H9 (cell line): ENCODE results near the gene MAP3K2. TPM values are rescaled to one million over a fixed set of nuclear protein-coding genes. Genes with fewer than 3 reads are reported as not detected.

Experiments used
- DNase-seq: peaks from one replicate; pipeline ENCODE4 v3.0.0-alpha.2; 2017
- H2AFZ ChIP-seq: one replicate; pipeline ENCODE4 v1.6.1; 2013; ENCODE audit warnings: mild to moderate bottlenecking, low read length, control low read depth, moderate library complexity
- H2AK5ac ChIP-seq: 2 replicates; pipeline ENCODE4 v1.6.1; 2013; ENCODE audit warnings: low read length, control low read depth, mixed read lengths; ENCODE audit not compliant: insufficient read length
- H2BK120ac ChIP-seq: one replicate; pipeline ENCODE4 v1.6.1; 2013; ENCODE audit warnings: low read depth, mild to moderate bottlenecking, low read length, control low read depth, inconsistent platforms; ENCODE audit not compliant: poor library complexity, severe bottlenecking
- H2BK12ac ChIP-seq: 2 replicates; pipeline ENCODE4 v1.6.1; 2013; ENCODE audit warnings: low read length, control low read depth, mixed read lengths, low read depth; ENCODE audit not compliant: insufficient read length
- H2BK15ac ChIP-seq: 2 replicates; pipeline ENCODE4 v1.6.1; 2013; ENCODE audit warnings: low read depth, low read length, control low read depth
- H2BK20ac ChIP-seq: one replicate; pipeline ENCODE4 v1.6.1; 2013; ENCODE audit warnings: low read depth, mild to moderate bottlenecking, low read length, control low read depth, inconsistent platforms; ENCODE audit not compliant: poor library complexity, severe bottlenecking
- H2BK5ac ChIP-seq: 2 replicates; pipeline ENCODE4 v1.6.1; 2013; ENCODE audit warnings: low read length, control low read depth, mixed read lengths; ENCODE audit not compliant: insufficient read length
- H3K14ac ChIP-seq: 2 replicates; pipeline ENCODE4 v1.6.1; 2013; ENCODE audit warnings: low read length, control low read depth; ENCODE audit not compliant: insufficient read depth
- H3K18ac ChIP-seq: 2 replicates; pipeline ENCODE4 v1.6.1; 2013; ENCODE audit warnings: low read depth, mild to moderate bottlenecking, mixed read lengths, low read length, control low read depth; ENCODE audit not compliant: insufficient read length
- H3K23ac ChIP-seq: 2 replicates; pipeline ENCODE4 v1.6.1; 2013; ENCODE audit warnings: low read length, control low read depth, mixed read lengths, low read depth; ENCODE audit not compliant: insufficient read length
- H3K23me2 ChIP-seq: 2 replicates; pipeline ENCODE4 v1.6.1; 2013; ENCODE audit warnings: low read depth, mild to moderate bottlenecking, mixed read lengths, low read length, control low read depth; ENCODE audit not compliant: insufficient read length, poor library complexity, severe bottlenecking
- H3K27ac ChIP-seq: 2 replicates; pipeline ENCODE4 v1.5.1; 2013; ENCODE audit warnings: low read length, control low read depth, mixed read lengths, low read depth; ENCODE audit not compliant: insufficient read length
- H3K27me3 ChIP-seq: 2 replicates; pipeline ENCODE4 v1.6.1; 2013; ENCODE audit warnings: low read length, control low read depth, inconsistent platforms; ENCODE audit not compliant: insufficient read depth
- H3K4ac ChIP-seq: 2 replicates; pipeline ENCODE4 v1.6.1; 2013; ENCODE audit warnings: low read depth, mild to moderate bottlenecking, control low read depth, inconsistent platforms, low read length, moderate library complexity
- H3K4me1 ChIP-seq: 2 replicates; pipeline ENCODE4 v1.6.1; 2013; ENCODE audit warnings: low read length, control low read depth, inconsistent platforms; ENCODE audit not compliant: insufficient read depth
- H3K4me2 ChIP-seq: 2 replicates; pipeline ENCODE4 v1.6.1; 2013; ENCODE audit warnings: low read length, control low read depth, mixed read lengths; ENCODE audit not compliant: insufficient read length, insufficient read depth
- H3K56ac ChIP-seq: 2 replicates; pipeline ENCODE4 v1.6.1; 2013; ENCODE audit warnings: low read depth, mild to moderate bottlenecking, mixed read lengths, low read length, control low read depth; ENCODE audit not compliant: insufficient read length
- H3K79me1 ChIP-seq: 2 replicates; pipeline ENCODE4 v1.6.1; 2013; ENCODE audit warnings: low read depth, mild to moderate bottlenecking, moderate library complexity, low read length, control low read depth, inconsistent platforms; ENCODE audit not compliant: insufficient read depth, poor library complexity, severe bottlenecking
- H3K79me2 ChIP-seq: 2 replicates; pipeline ENCODE4 v1.6.1; 2013; ENCODE audit warnings: low read length, control low read depth, inconsistent platforms; ENCODE audit not compliant: insufficient read depth
- H3K9ac ChIP-seq: 2 replicates; pipeline ENCODE4 v1.6.1; 2013; ENCODE audit warnings: low read length, control low read depth, mixed read lengths; ENCODE audit not compliant: insufficient read length; ENCODE audit errors: extremely low read depth
- H3K9me3 ChIP-seq: one replicate; pipeline ENCODE4 v1.6.1; 2013; ENCODE audit warnings: low read depth, low read length, inconsistent platforms; ENCODE audit not compliant: control insufficient read depth
- H3T11ph ChIP-seq: one replicate; pipeline ENCODE4 v1.6.1; 2013; ENCODE audit warnings: mild to moderate bottlenecking, low read length, control low read depth, inconsistent platforms
- H4K20me1 ChIP-seq: one replicate; pipeline ENCODE4 v1.6.1; 2013; ENCODE audit not compliant: control insufficient read depth, insufficient read length, insufficient read depth
- H4K5ac ChIP-seq: 2 replicates; pipeline ENCODE4 v1.6.1; 2013; ENCODE audit warnings: low read depth, mild to moderate bottlenecking, mixed read lengths, low read length, control low read depth; ENCODE audit not compliant: insufficient read length
- H4K8ac ChIP-seq: replicated peaks from 2 replicates; pipeline ENCODE4 v1.6.1; 2013; ENCODE audit warnings: low read length, control low read depth, mixed read lengths, low read depth; ENCODE audit not compliant: insufficient read length
- H4K91ac ChIP-seq: 2 replicates; pipeline ENCODE4 v1.6.1; 2013; ENCODE audit warnings: low read depth, mild to moderate bottlenecking, moderate library complexity, mixed read lengths, low read length, control low read depth; ENCODE audit not compliant: insufficient read length
- H3K27ac Mint-ChIP-seq, 3 experiments: 2 replicates in 2 of 3; 3 replicates in 1 of 3; pipeline ENCODE4 v1.8.0; 2020 to 2021; ENCODE audit warnings: mixed read lengths in 3 of 3, mild to moderate bottlenecking in 1 of 3, moderate library complexity in 1 of 3
- H3K27me3 Mint-ChIP-seq: 2 replicates; pipeline ENCODE4 v1.8.0; 2021; ENCODE audit warnings: low read depth, mild to moderate bottlenecking, moderate library complexity, mixed read lengths
- H3K36me3 Mint-ChIP-seq, 3 experiments: 2 replicates in 2 of 3; 3 replicates in 1 of 3; pipeline ENCODE4 v1.8.0; 2020 to 2021; ENCODE audit warnings: low read depth in 3 of 3, mixed read lengths in 3 of 3; ENCODE audit not compliant: insufficient read depth in 1 of 3
- H3K4me1 Mint-ChIP-seq, 2 experiments: 2 replicates each; pipeline ENCODE4 v1.8.0; 2020; ENCODE audit warnings: mixed read lengths in 2 of 2
- H3K4me3 Mint-ChIP-seq, 2 experiments: 2 replicates in 1 of 2; 3 replicates in 1 of 2; pipeline ENCODE4 v1.8.0; 2020 to 2021; ENCODE audit warnings: mild to moderate bottlenecking in 2 of 2, mixed read lengths in 2 of 2, moderate library complexity in 1 of 2
- H3K9me3 Mint-ChIP-seq, 2 experiments: 2 replicates in 1 of 2; 3 replicates in 1 of 2; pipeline ENCODE4 v1.8.0; 2020; ENCODE audit warnings: mild to moderate bottlenecking in 2 of 2, mixed read lengths in 2 of 2, moderate library complexity in 1 of 2
- WGBS: extraction: QIAGEN DNeasy Blood & Tissue Kit; methylation state at CpG from one replicate; pipeline ENCODE4 v1.1.7; 2013; ENCODE audit warnings: missing lambda C conversion rate, low lambda C conversion rate, mixed read lengths; ENCODE audit not compliant: insufficient read length; ENCODE audit errors: extremely low coverage; 5-methylcytosine and 5-hydroxymethylcytosine counted together
- microRNA-seq: library from miRNA; unstranded; fragments of <30 nt; microRNA quantifications from one replicate; pipeline ENCODE4, GENCODE V29; 2020; ENCODE audit warnings: borderline microRNAs expressed
- total RNA-seq: library from RNA; stranded (reverse); gene quantifications from 2 replicates; pipeline ENCODE4 v1.2.1, GENCODE V29; 2021
- TF ChIP-seq, protein P1 (sequence below): fragments of 200-600 bp; sonication (generic); conservative IDR thresholded peaks from 3 replicates; pipeline ENCODE4 v1.8.0; 2021; ENCODE audit warnings: antibody characterized with exemption, mild to moderate bottlenecking

The MAP3K2 gene
- total RNA-seq, 1 experiment from 2014 or later: 25.8 TPM

DNA sequence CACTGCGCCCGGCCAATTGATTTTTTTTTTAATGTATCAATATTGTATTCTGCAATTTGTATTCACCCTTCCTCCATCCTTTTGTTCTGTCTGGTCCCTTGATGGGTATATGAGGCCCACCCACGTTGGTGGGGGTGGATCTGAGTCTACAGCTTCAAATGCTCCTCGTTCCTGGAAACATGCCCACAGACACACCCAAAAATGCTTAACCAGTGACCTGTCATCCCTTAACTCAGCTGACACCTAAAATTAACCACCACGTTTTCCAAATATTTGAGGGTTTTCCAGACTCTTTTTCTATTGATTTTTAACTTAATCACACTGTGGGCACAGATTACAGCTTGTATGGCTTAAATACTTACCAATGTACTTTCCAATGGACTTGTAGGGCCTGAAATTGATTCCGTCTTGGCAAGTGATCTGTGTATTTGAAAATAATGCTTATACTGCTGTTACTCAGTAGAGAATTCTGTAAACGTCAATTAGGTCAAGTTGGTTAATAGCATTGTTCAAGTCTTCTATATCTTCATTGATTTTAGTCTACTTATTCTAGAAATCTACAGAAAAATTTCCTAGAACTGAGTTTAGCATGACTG, 133.3 kb downstream of the MAP3K2 start:
- H3K4ac ChIP-seq: no peak overlapping the region
- no peak overlapping the region for H2BK12ac ChIP-seq
- no peak overlapping the region for H4K8ac ChIP-seq
- H2BK20ac ChIP-seq: no peak overlapping the region
- no peak overlapping the region for H3K18ac ChIP-seq
- TF ChIP-seq, protein P1, sequence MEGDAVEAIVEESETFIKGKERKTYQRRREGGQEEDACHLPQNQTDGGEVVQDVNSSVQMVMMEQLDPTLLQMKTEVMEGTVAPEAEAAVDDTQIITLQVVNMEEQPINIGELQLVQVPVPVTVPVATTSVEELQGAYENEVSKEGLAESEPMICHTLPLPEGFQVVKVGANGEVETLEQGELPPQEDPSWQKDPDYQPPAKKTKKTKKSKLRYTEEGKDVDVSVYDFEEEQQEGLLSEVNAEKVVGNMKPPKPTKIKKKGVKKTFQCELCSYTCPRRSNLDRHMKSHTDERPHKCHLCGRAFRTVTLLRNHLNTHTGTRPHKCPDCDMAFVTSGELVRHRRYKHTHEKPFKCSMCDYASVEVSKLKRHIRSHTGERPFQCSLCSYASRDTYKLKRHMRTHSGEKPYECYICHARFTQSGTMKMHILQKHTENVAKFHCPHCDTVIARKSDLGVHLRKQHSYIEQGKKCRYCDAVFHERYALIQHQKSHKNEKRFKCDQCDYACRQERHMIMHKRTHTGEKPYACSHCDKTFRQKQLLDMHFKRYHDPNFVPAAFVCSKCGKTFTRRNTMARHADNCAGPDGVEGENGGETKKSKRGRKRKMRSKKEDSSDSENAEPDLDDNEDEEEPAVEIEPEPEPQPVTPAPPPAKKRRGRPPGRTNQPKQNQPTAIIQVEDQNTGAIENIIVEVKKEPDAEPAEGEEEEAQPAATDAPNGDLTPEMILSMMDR: no peak
- Mint-ChIP-seq H3K4me3 (no peak overlapping the region), H3K4me1 (peaks cover 0 to 2% of the 10 kb centered on the region in 2 experiments; a peak in 1 of 4 replicates), H3K27ac (no peak overlapping the region), H3K9me3 (no peaks in the 10 kb centered on the region), H3K36me3 (peaks cover 13 to 36% (median 20%) of the 10 kb centered on the region in 3 experiments), H3K27me3 (no peaks in the 10 kb centered on the region)
- no peak overlapping the region for H3K9ac ChIP-seq
- H2BK5ac ChIP-seq: no peak overlapping the region
- no peaks in the 10 kb centered on the region for H3K9me3 ChIP-seq
- no peak overlapping the region for H2AK5ac ChIP-seq
- no peak overlapping the region for H3K4me2 ChIP-seq
- no peaks in the 10 kb centered on the region for H3K23me2 ChIP-seq
- H3K4me1 ChIP-seq: no peaks in the 10 kb centered on the region
- H3T11ph ChIP-seq: no peak overlapping the region
- no peaks in the 10 kb centered on the region for H4K20me1 ChIP-seq
- H4K91ac ChIP-seq: no peak overlapping the region
- H3K79me1 ChIP-seq: no peaks in the 10 kb centered on the region
- H3K27ac ChIP-seq: no peak overlapping the region
- H4K5ac ChIP-seq: no peak overlapping the region
- DNase-seq: no peak
- H3K27me3 ChIP-seq: no peaks in the 10 kb centered on the region
- no CpG with 5 or more reads among the region's 7 CpGs for WGBS
- H2BK120ac ChIP-seq: no peak overlapping the region
- H2BK15ac ChIP-seq: no peak overlapping the region
- H3K56ac ChIP-seq: no peak overlapping the region
- no peaks in the 10 kb centered on the region for H3K79me2 ChIP-seq
- no peak overlapping the region for H3K14ac ChIP-seq
- H2AFZ ChIP-seq: no peak overlapping the region
- H3K23ac ChIP-seq: no peak overlapping the region

Small RNA genes lying within 50 kb of the gene (microRNA-seq; reads per million reads assigned to microRNA genes)
- gene MIR4783: not detected

Other genes with a start within 250 kb of the MAP3K2 start
- gene CYP27C1, start 167.7 kb downstream of the MAP3K2 start, total RNA-seq: 2.3 TPM in 2 replicates
- 60.0 and 60.8 TPM in 2 replicates for gene ERCC3, start 93.8 kb downstream of the MAP3K2 start, total RNA-seq
- gene PROC, start 30.5 kb upstream of the MAP3K2 start, total RNA-seq: 0.37 and 0.61 TPM in 2 replicates
- 61.0 and 66.2 TPM in 2 replicates for gene IWS1, start 138.5 kb upstream of the MAP3K2 start, total RNA-seq
- gene MYO7B, start 147.7 kb upstream of the MAP3K2 start, total RNA-seq: not detected in 2 replicates